Breast epithelium (tissue), 4 donors: Measurements from ENCODE around the gene FOLR2. TPM values are rescaled to one million over a fixed set of nuclear protein-coding genes. Genes with fewer than 3 reads are reported as not detected.
"Not testable (repeated sequence)": the region's sequence is repeated elsewhere in the genome, so short reads cannot be mapped to it uniquely, and the experiment has no call there.

Experiments used
- DNase-seq, 2 donors: peaks; one replicate each; pipeline ENCODE4 v3.0.0-alpha.2; 2019; ENCODE audit warnings: low spot score in 2 of 2
- H3K27ac ChIP-seq, 2 donors: fragments of 200-600 bp; sonication (generic) in 1 of 2; one replicate each; pipeline ENCODE4 v1.5.1; 2016 to 2019; ENCODE audit warnings: mild to moderate bottlenecking in 1 of 2
- H3K27me3 ChIP-seq, 2 donors: fragments of 200-600 bp; sonication (generic) in 1 of 2; one replicate each; pipeline versions ENCODE4 v1.5.1 to v1.6.0; 2017 to 2019; ENCODE audit warnings: control low read depth in 1 of 2, mild to moderate bottlenecking in 1 of 2
- H3K36me3 ChIP-seq: fragments of 200-600 bp; one replicate; pipeline ENCODE4 v1.5.1; 2019
- H3K4me1 ChIP-seq, 2 donors: fragments of 200-600 bp; sonication (generic); one replicate each; pipeline ENCODE4 v1.5.1; 2016 to 2019; ENCODE audit warnings: control low read depth in 1 of 2
- H3K4me3 ChIP-seq, 3 donors: fragments of 200-600 bp; sonication (generic); 1 replicate in 2 of 3; 2 replicates in 1 of 3; pipeline ENCODE4 v1.5.1; 2016 to 2019; ENCODE audit warnings: mild to moderate bottlenecking in 3 of 3, moderate library complexity in 2 of 3
- H3K9me3 ChIP-seq, 2 donors: fragments of 200-600 bp; sonication (generic) in 1 of 2; one replicate each; pipeline ENCODE4 v1.5.1; 2016 to 2019; ENCODE audit warnings: control low read depth in 1 of 2
- POLR2A ChIP-seq: fragments of 450-650 bp; IDR thresholded peaks from one replicate; pipeline ENCODE4 v1.6.1; 2016; ENCODE audit warnings: antibody characterized with exemption, mild to moderate bottlenecking, moderate library complexity
- POLR2AphosphoS5 ChIP-seq, 3 donors: sonication (generic); formaldehyde crosslinking; IDR thresholded peaks; one replicate each; pipeline ENCODE4 v1.6.1; 2017; ENCODE audit warnings: antibody characterized with exemption in 3 of 3
- intact Hi-C: fragments of 100-400 bp; cut with DNase I; formaldehyde crosslinking; loops from one replicate; pipeline ENCODE4 v1.15.1; 2023; ENCODE audit warnings: low total_unique reads
- total RNA-seq, 3 donors: library from RNA; depleted of rRNA; stranded (reverse); fragments of >200 nt; gene quantifications; one replicate each; pipeline ENCODE4 v1.1.0, GENCODE V29; 2016
- TF ChIP-seq, protein P1 (sequence below), 3 donors: fragments of 450-650 bp; IDR thresholded peaks; one replicate each; pipeline ENCODE4 v1.5.1; 2016 to 2017; ENCODE audit warnings: antibody characterized with exemption in 3 of 3, mild to moderate bottlenecking in 3 of 3, moderate library complexity in 3 of 3

FOLR2 gene
- total RNA-seq, 3 donors from 2014 or later: 5.2 to 143 (median 16.7) TPM

DNA sequence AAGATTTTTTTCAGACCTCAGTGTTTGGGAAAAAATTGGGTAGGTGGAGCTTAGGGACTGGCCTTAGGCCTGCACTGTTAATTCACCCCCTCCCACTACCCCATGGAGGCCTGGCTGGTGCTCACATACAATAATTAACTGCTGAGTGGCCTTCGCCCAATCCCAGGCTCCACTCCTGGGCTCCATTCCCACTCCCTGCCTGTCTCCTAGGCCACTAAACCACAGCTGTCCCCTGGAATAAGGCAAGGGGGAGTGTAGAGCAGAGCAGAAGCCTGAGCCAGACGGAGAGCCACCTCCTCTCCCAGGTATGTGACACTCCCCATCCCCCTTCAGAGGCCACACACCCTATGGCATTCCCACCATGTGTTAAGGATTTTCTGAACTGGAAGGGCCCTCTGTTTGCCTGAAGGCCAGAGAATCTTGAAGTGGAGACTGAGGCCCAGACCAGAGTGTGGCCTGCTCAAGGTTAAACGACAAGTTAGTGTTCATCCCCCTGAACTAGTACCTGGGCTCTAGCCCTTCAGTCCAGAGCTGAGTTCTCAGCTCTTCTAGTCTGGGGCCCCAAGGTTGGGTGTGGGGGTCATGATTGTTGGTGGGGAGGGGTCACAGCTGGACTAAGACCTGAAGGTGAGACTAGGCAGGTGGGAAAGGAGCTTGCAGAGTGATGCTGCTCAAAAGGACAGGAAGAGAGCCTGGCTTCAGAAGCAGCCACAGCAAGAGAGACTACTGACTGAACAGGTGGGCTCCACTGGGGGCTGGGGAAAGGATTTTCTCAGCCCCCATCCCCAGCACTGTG is 26.9 kb upstream of the FOLR2 start:
- Histone ChIP-seq H3K9me3 (no peaks in the 10 kb centered on the region), H3K4me3 (no peak overlapping the region), H3K27ac (peak overlapping the region; percentile 70 to 78), H3K36me3 (no peaks in the 10 kb centered on the region), H3K27me3 (no peaks in the 10 kb centered on the region), H3K4me1 (peaks cover 0 to 8% of the 10 kb centered on the region in 2 donors)
- intact Hi-C loops: no loop called here
- TF ChIP-seq, protein P1, sequence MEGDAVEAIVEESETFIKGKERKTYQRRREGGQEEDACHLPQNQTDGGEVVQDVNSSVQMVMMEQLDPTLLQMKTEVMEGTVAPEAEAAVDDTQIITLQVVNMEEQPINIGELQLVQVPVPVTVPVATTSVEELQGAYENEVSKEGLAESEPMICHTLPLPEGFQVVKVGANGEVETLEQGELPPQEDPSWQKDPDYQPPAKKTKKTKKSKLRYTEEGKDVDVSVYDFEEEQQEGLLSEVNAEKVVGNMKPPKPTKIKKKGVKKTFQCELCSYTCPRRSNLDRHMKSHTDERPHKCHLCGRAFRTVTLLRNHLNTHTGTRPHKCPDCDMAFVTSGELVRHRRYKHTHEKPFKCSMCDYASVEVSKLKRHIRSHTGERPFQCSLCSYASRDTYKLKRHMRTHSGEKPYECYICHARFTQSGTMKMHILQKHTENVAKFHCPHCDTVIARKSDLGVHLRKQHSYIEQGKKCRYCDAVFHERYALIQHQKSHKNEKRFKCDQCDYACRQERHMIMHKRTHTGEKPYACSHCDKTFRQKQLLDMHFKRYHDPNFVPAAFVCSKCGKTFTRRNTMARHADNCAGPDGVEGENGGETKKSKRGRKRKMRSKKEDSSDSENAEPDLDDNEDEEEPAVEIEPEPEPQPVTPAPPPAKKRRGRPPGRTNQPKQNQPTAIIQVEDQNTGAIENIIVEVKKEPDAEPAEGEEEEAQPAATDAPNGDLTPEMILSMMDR (IDR thresholded peaks at IDR 0.05): no peak
- TF ChIP-seq POLR2A: no peak
- no peak for TF ChIP-seq POLR2AphosphoS5 (IDR thresholded peaks at IDR 0.05)
- peak in 1 of 2 donors; percentile 47 for DNase-seq

DNA sequence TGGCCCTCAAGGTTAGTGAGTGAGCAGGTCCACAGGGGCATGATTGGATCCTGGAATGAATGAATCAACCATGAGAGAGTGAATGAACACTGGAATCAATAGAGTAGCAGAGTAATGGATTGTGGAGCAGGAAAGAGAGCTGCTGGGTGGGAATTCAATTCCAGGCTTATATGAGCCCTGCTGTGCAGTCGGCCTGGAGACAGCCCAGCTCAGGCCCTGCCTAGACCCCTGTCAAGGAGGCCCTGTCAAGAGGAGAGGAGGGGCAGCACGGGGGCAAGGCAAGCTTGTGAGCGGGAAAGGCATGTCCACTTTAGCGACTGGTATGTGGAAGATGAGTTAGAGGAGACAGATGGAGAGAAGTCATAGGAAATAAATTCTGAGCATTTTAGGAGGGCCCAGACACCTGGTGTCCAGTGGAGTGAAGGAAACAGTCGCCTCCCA is 25.9 kb upstream of the FOLR2 start:
- H3K36me3 ChIP-seq: no peaks in the 10 kb centered on the region
- intact Hi-C loops: no loop called here
- no peak overlapping the region for H3K4me3 ChIP-seq
- H3K27ac ChIP-seq: peak overlapping the region in 1 of 2 donors; percentile 70
- TF ChIP-seq POLR2A (no peak), POLR2AphosphoS5 (IDR thresholded peaks at IDR 0.05) (no peak)
- TF ChIP-seq, protein P1 (IDR thresholded peaks at IDR 0.05): no peak
- DNase-seq: no peak
- peaks cover 0 to 8% of the 10 kb centered on the region in 2 donors for H3K4me1 ChIP-seq
- H3K9me3 ChIP-seq: no peaks in the 10 kb centered on the region
- no peaks in the 10 kb centered on the region for H3K27me3 ChIP-seq

- no peaks in the 10 kb centered on the region for H3K9me3 ChIP-seq
- peak within 1 kb of the TSS; percentile 52 to 70 for H3K27ac ChIP-seq
- H3K27me3 ChIP-seq: no peaks in the 10 kb centered on the region
- intact Hi-C loops: no loop called here
- peaks cover 0 to 8% of the 10 kb centered on the region in 2 donors for H3K4me1 ChIP-seq
- H3K4me3 ChIP-seq: peak within 1 kb of the TSS in 1 of 3 donors; percentile 9
- peak in 1 of 2 donors; percentile 57 for DNase-seq
- H3K36me3 ChIP-seq: no peaks in the 10 kb centered on the region
- TF ChIP-seq POLR2AphosphoS5 (IDR thresholded peaks at IDR 0.05) (no peak), POLR2A (no peak)
Observed at GRCh38 chr11:72191961-72192381, 24.6 kb upstream of the FOLR2 start, which contains the start of gene FOLR1. Gene FOLR1 (plus strand): TSS chr11:72192140. CDS start chr11:72192174, 34 bp downstream.

DNA sequence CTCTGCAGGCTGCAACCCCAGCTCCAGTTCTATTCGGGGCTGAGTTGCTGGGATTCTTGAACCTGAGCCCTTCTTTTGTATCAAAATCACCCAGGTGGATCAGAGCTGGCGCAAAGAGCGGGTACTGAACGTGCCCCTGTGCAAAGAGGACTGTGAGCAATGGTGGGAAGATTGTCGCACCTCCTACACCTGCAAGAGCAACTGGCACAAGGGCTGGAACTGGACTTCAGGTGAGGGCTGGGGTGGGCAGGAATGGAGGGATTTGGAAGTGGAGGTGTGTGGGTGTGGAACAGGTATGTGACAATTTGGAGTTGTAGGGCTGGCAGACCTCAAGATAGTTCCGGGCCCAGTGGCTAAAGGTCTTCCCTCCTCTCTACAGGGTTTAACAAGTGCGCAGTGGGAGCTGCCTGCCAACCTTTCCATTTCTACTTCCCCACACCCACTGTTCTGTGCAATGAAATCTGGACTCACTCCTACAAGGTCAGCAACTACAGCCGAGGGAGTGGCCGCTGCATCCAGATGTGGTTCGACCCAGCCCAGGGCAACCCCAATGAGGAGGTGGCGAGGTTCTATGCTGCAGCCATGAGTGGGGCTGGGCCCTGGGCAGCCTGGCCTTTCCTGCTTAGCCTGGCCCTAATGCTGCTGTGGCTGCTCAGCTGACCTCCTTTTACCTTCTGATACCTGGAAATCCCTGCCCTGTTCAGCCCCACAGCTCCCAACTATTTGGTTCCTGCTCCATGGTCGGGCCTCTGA is 20.9 kb upstream of the FOLR2 start:
- no peak overlapping the region for H3K27ac ChIP-seq
- no peak for DNase-seq
- no peaks in the 10 kb centered on the region for H3K4me1 ChIP-seq
- no peaks in the 10 kb centered on the region for H3K9me3 ChIP-seq
- intact Hi-C loops: no loop called here
- TF ChIP-seq, protein P1 (IDR thresholded peaks at IDR 0.05): no peak
- no peak for TF ChIP-seq POLR2A
- TF ChIP-seq POLR2AphosphoS5 (IDR thresholded peaks at IDR 0.05): no peak
- H3K36me3 ChIP-seq: no peaks in the 10 kb centered on the region
- H3K4me3 ChIP-seq: no peak overlapping the region
- H3K27me3 ChIP-seq: no peaks in the 10 kb centered on the region

DNA sequence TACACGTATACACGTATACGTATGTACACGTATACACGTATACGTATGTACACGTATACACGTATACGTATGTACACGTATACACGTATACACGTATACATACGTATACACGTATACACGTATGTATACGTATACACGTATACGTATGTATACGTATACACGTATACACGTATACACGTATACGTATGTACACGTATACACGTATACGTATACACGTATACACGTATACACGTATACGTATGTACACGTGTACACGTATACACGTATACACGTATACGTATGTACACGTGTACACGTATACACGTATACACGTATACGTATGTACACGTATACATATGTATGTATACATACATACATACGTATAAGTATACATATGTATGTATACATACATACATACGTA is 15.1 kb upstream of the FOLR2 start:
- intact Hi-C loops, H3K27me3 ChIP-seq, H3K36me3 ChIP-seq, H3K4me3 ChIP-seq, H3K9me3 ChIP-seq, DNase-seq, H3K27ac ChIP-seq, H3K4me1 ChIP-seq: not testable (repeated sequence)

DNA sequence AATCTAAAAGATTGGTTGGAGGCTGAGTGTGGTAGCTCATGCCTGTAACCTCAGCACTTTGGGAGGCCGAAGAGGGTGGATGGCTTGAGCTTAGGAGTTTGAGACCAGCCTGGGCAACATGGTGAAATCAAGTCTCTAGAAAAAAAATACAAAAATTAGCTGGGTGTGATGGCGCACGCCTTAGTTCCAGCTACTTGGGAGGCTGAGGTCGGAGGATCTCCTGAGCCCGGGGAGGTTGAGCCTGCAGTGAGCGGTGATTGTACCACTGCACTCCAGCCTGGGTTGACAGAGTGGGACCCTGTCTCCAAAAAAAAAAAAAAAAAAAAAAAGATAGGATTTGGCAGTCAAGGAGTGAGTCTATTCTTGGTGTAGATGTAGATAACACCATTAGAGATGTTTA is 14.0 kb upstream of the FOLR2 start:
- intact Hi-C loops: no loop called here
- DNase-seq: no peak
- no peak overlapping the region for H3K4me3 ChIP-seq

More for the DNA sequence above, 14.0 kb upstream of the FOLR2 start:
- no peaks in the 10 kb centered on the region for H3K9me3 ChIP-seq
- no peak overlapping the region for H3K27ac ChIP-seq
- no peaks in the 10 kb centered on the region for H3K4me1 ChIP-seq
- TF ChIP-seq, protein P1 (IDR thresholded peaks at IDR 0.05): no peak
- no peak for TF ChIP-seq POLR2A
- TF ChIP-seq POLR2AphosphoS5 (IDR thresholded peaks at IDR 0.05): no peak
- no peaks in the 10 kb centered on the region for H3K27me3 ChIP-seq
- H3K36me3 ChIP-seq: no peaks in the 10 kb centered on the region
